ENCODE results near the gene SLC9A3.
"Not testable (repeated sequence)": the region's sequence is repeated elsewhere in the genome, so short reads cannot be mapped to it uniquely, and the experiment has no call there.

The SLC9A3 gene

GRCh38 chr5:488744-489688 is 35.2 kb downstream of the SLC9A3 start:
- Histone ChIP-seq H3K9me3 (ENCODE audit: control insufficient read depth, insufficient read depth, low read length) (no peaks in the 10 kb centered on the region), H3K36me3 (ENCODE audit: control insufficient read depth, insufficient read depth, low read length) (no peaks in the 10 kb centered on the region), H3K4me3 (ENCODE audit: low read length) (no peak overlapping the region), H3K27me3 (ENCODE audit: control insufficient read depth, insufficient read depth, low read length) (peaks cover 31% of the 10 kb centered on the region; the same call in 1 of the 2 replicates), H3K4me1 (ENCODE audit: control insufficient read depth, insufficient read depth, low read length) (peaks cover 4% of the 10 kb centered on the region; the same call in 1 of the 2 replicates), H3K27ac (ENCODE audit: low read length) (no peak overlapping the region)
- no peak for DNase-seq (ENCODE audit: low read depth, low spot score)
- WGBS (ENCODE audit: insufficient coverage, insufficient read length), result no CpG with 5 or more reads among the region's 40 CpGs

- Histone ChIP-seq H3K9me3 (ENCODE audit: control insufficient read depth, insufficient read depth, low read length) (no peaks in the 10 kb centered on the region), H3K4me1 (ENCODE audit: control insufficient read depth, insufficient read depth, low read length) (peaks cover 4% of the 10 kb centered on the region; the same call in 1 of the 2 replicates), H3K27me3 (ENCODE audit: control insufficient read depth, insufficient read depth, low read length) (peaks cover 23% of the 10 kb centered on the region; the same call in 1 of the 2 replicates), H3K27ac (ENCODE audit: low read length) (no peak overlapping the region), H3K4me3 (ENCODE audit: low read length) (no peak overlapping the region), H3K36me3 (ENCODE audit: control insufficient read depth, insufficient read depth, low read length) (no peaks in the 10 kb centered on the region)
- no CpG with 5 or more reads among the region's 33 CpGs for WGBS (ENCODE audit: insufficient coverage, insufficient read length)
- DNase-seq (ENCODE audit: low read depth, low spot score), result no peak
These were observed 36.0 kb downstream of the SLC9A3 start for GRCh38 chr5:488241-488640.

GRCh38 chr5:486597-486996 is 37.7 kb downstream of the SLC9A3 start:
- not testable (repeated sequence) for DNase-seq (ENCODE audit: low read depth, low spot score); H3K4me3 ChIP-seq (ENCODE audit: low read length); H3K4me1 ChIP-seq (ENCODE audit: control insufficient read depth, insufficient read depth, low read length); H3K27ac ChIP-seq (ENCODE audit: low read length); H3K9me3 ChIP-seq (ENCODE audit: control insufficient read depth, insufficient read depth, low read length); H3K36me3 ChIP-seq (ENCODE audit: control insufficient read depth, insufficient read depth, low read length)
- no CpG with 5 or more reads among the region's 22 CpGs for WGBS (ENCODE audit: insufficient coverage, insufficient read length)
- H3K27me3 ChIP-seq (ENCODE audit: control insufficient read depth, insufficient read depth, low read length), result peaks cover 15% of the 10 kb centered on the region; the same call in 1 of the 2 replicates

- no peaks in the 10 kb centered on the region for H3K36me3 ChIP-seq (ENCODE audit: control insufficient read depth, insufficient read depth, low read length)
- no peak overlapping the region for H3K4me3 ChIP-seq (ENCODE audit: low read length)
- WGBS (ENCODE audit: insufficient coverage, insufficient read length), result no CpG with 5 or more reads among the region's 23 CpGs
- no peak for DNase-seq (ENCODE audit: low read depth, low spot score)
- peaks cover 1% of the 10 kb centered on the region; the same call in 1 of the 2 replicates for H3K4me1 ChIP-seq (ENCODE audit: control insufficient read depth, insufficient read depth, low read length)
- no peak overlapping the region for H3K27ac ChIP-seq (ENCODE audit: low read length)
- H3K9me3 ChIP-seq (ENCODE audit: control insufficient read depth, insufficient read depth, low read length), result no peaks in the 10 kb centered on the region
- peaks cover 9% of the 10 kb centered on the region; the same call in 1 of the 2 replicates for H3K27me3 ChIP-seq (ENCODE audit: control insufficient read depth, insufficient read depth, low read length)
These were observed 38.2 kb downstream of the SLC9A3 start for GRCh38 chr5:485946-486491.

GRCh38 chr5:485113-485945 is 38.9 kb downstream of the SLC9A3 start:
- H3K4me1 ChIP-seq (ENCODE audit: control insufficient read depth, insufficient read depth, low read length), result no peaks in the 10 kb centered on the region
- DNase-seq (ENCODE audit: low read depth, low spot score), result no peak
- H3K4me3 ChIP-seq (ENCODE audit: low read length), result no peak overlapping the region
- H3K27ac ChIP-seq (ENCODE audit: low read length), result no peak overlapping the region
- no peaks in the 10 kb centered on the region for H3K9me3 ChIP-seq (ENCODE audit: control insufficient read depth, insufficient read depth, low read length)
- H3K27me3 ChIP-seq (ENCODE audit: control insufficient read depth, insufficient read depth, low read length), result peaks cover 2% of the 10 kb centered on the region; the same call in 1 of the 2 replicates
- H3K36me3 ChIP-seq (ENCODE audit: control insufficient read depth, insufficient read depth, low read length), result no peaks in the 10 kb centered on the region
- WGBS (ENCODE audit: insufficient coverage, insufficient read length), result no CpG with 5 or more reads among the region's 29 CpGs

GRCh38 chr5:484556-484955 is 39.7 kb downstream of the SLC9A3 start:
- no peak overlapping the region for H3K4me3 ChIP-seq (ENCODE audit: low read length)
- no peaks in the 10 kb centered on the region for H3K36me3 ChIP-seq (ENCODE audit: control insufficient read depth, insufficient read depth, low read length)
- H3K4me1 ChIP-seq (ENCODE audit: control insufficient read depth, insufficient read depth, low read length), result no peaks in the 10 kb centered on the region
- no peak overlapping the region for H3K27ac ChIP-seq (ENCODE audit: low read length)
- DNase-seq (ENCODE audit: low read depth, low spot score), result no peak
- H3K9me3 ChIP-seq (ENCODE audit: control insufficient read depth, insufficient read depth, low read length), result no peaks in the 10 kb centered on the region
- no CpG with 5 or more reads among the region's 24 CpGs for WGBS (ENCODE audit: insufficient coverage, insufficient read length)
- H3K27me3 ChIP-seq (ENCODE audit: control insufficient read depth, insufficient read depth, low read length), result no peaks in the 10 kb centered on the region; the same call in 1 of the 2 replicates

GRCh38 chr5:483434-484140 is 40.7 kb downstream of the SLC9A3 start:
- no peaks in the 10 kb centered on the region; the same call in 1 of the 2 replicates for H3K27me3 ChIP-seq (ENCODE audit: control insufficient read depth, insufficient read depth, low read length)
- H3K4me1 ChIP-seq (ENCODE audit: control insufficient read depth, insufficient read depth, low read length), result no peaks in the 10 kb centered on the region
- no peaks in the 10 kb centered on the region for H3K36me3 ChIP-seq (ENCODE audit: control insufficient read depth, insufficient read depth, low read length)
- H3K4me3 ChIP-seq (ENCODE audit: low read length), result no peak overlapping the region
- no peak overlapping the region for H3K27ac ChIP-seq (ENCODE audit: low read length)
- DNase-seq (ENCODE audit: low read depth, low spot score), result no peak
- no CpG with 5 or more reads among the region's 34 CpGs for WGBS (ENCODE audit: insufficient coverage, insufficient read length)
- H3K9me3 ChIP-seq (ENCODE audit: control insufficient read depth, insufficient read depth, low read length), result no peaks in the 10 kb centered on the region

- Histone ChIP-seq H3K36me3 (ENCODE audit: control insufficient read depth, insufficient read depth, low read length) (no peaks in the 10 kb centered on the region), H3K9me3 (ENCODE audit: control insufficient read depth, insufficient read depth, low read length) (no peaks in the 10 kb centered on the region), H3K4me1 (ENCODE audit: control insufficient read depth, insufficient read depth, low read length) (no peaks in the 10 kb centered on the region), H3K27me3 (ENCODE audit: control insufficient read depth, insufficient read depth, low read length) (no peaks in the 10 kb centered on the region; the same call in 1 of the 2 replicates), H3K27ac (ENCODE audit: low read length) (no peak overlapping the region), H3K4me3 (ENCODE audit: low read length) (no peak overlapping the region)
- no peak for DNase-seq (ENCODE audit: low read depth, low spot score)
- no CpG with 5 or more reads among the region's 26 CpGs for WGBS (ENCODE audit: insufficient coverage, insufficient read length)
These were observed 41.2 kb downstream of the SLC9A3 start for GRCh38 chr5:483011-483410.

GRCh38 chr5:482506-482905 is 41.7 kb downstream of the SLC9A3 start:
- Histone ChIP-seq H3K9me3 (ENCODE audit: control insufficient read depth, insufficient read depth, low read length) (no peaks in the 10 kb centered on the region), H3K36me3 (ENCODE audit: control insufficient read depth, insufficient read depth, low read length) (no peaks in the 10 kb centered on the region), H3K4me1 (ENCODE audit: control insufficient read depth, insufficient read depth, low read length) (no peaks in the 10 kb centered on the region), H3K27me3 (ENCODE audit: control insufficient read depth, insufficient read depth, low read length) (peaks cover 3% of the 10 kb centered on the region; the same call in 1 of the 2 replicates), H3K4me3 (ENCODE audit: low read length) (no peak overlapping the region), H3K27ac (ENCODE audit: low read length) (no peak overlapping the region)
- no CpG with 5 or more reads among the region's 27 CpGs for WGBS (ENCODE audit: insufficient coverage, insufficient read length)
- DNase-seq (ENCODE audit: low read depth, low spot score), result no peak
